Ovary (tissue), 3 donors: ENCODE results near the gene ZSWIM5.

ENCODE experiments used
- CTCF ChIP-seq, 3 donors: fragments of 450-650 bp in 2 of 3; fragments of 200-600 bp in 1 of 3; IDR thresholded peaks; one replicate each; pipeline versions ENCODE4 v1.5.1 to v1.8.0; 2016 to 2022; ENCODE audit warnings: antibody characterized with exemption in 3 of 3, mild to moderate bottlenecking in 1 of 3
- POLR2A ChIP-seq: fragments of 450-650 bp; IDR thresholded peaks from one replicate; pipeline ENCODE4 v1.6.1; 2017; ENCODE audit warnings: antibody characterized with exemption, mild to moderate bottlenecking, moderate library complexity
- donor health status: DM: no; HTN: no; CAD: no.

GRCh38 chr1:44995467-44996238, 210.8 kb downstream of the ZSWIM5 start:
- TF ChIP-seq CTCF (IDR thresholded peaks at IDR 0.05) (no peak), POLR2A (no peak)
